Stomach (tissue), 4 donors: ENCODE data around the gene MRPL43.

Experiments used
- CTCF ChIP-seq, 7 experiments: fragments of 450-650 bp in 4 of 7; fragments of 200-600 bp in 3 of 7; sonication (generic) in 3 of 7; IDR thresholded peaks; one replicate each; pipeline ENCODE4 v1.5.1; 2016 to 2019; ENCODE audit warnings: antibody characterized with exemption in 7 of 7, control low read depth in 2 of 7, mild to moderate bottlenecking in 1 of 7
- EP300 ChIP-seq: sonication (generic); formaldehyde crosslinking; IDR thresholded peaks from one replicate; pipeline ENCODE4 v1.6.1; 2017; ENCODE audit warnings: antibody characterized with exemption
- POLR2A ChIP-seq, 4 donors: fragments of 450-650 bp; IDR thresholded peaks; one replicate each; pipeline ENCODE4 v1.6.1; 2016; ENCODE audit warnings: antibody characterized with exemption in 4 of 4, control low read depth in 2 of 4, mild to moderate bottlenecking in 1 of 4, moderate library complexity in 1 of 4

DNA sequence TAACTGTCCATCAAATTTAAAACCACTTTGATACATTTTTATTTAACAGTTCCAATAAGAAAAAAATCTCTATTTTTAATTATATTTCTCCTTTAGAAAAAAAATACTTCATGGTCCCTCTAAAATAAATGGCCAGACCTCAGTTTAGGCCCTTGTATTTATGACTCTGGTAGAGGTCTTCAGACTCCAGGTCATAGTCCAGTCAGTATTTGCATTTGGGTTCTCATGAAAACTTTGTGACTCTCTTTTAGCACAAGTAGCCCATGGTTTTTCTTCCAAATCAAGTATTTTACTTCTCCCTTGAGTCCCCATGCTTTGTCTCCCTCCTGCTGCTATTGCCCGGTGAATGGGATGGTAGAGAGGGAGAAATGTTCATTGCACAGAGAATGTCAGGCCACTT lies 23.5 kb downstream of the MRPL43 start:
- no peak for TF ChIP-seq POLR2A (IDR thresholded peaks at IDR 0.05)
- TF ChIP-seq CTCF (IDR thresholded peaks at IDR 0.05) = no peak
- no peak for TF ChIP-seq EP300
